ENCODE data around the gene CIPC. TPM values are rescaled to one million over a fixed set of nuclear protein-coding genes. Genes with fewer than 3 reads are reported as not detected.
A peak's percentile ranks its signal among the peaks of the same experiment; 100 is the strongest.

CIPC gene
- total and polyA plus RNA-seq, 9 of the 15 experiments (the other 6 are each of a cell fraction or from before 2014, with no cell fraction given), result 5.0 to 16.9 (median 10.7) TPM

DNA sequence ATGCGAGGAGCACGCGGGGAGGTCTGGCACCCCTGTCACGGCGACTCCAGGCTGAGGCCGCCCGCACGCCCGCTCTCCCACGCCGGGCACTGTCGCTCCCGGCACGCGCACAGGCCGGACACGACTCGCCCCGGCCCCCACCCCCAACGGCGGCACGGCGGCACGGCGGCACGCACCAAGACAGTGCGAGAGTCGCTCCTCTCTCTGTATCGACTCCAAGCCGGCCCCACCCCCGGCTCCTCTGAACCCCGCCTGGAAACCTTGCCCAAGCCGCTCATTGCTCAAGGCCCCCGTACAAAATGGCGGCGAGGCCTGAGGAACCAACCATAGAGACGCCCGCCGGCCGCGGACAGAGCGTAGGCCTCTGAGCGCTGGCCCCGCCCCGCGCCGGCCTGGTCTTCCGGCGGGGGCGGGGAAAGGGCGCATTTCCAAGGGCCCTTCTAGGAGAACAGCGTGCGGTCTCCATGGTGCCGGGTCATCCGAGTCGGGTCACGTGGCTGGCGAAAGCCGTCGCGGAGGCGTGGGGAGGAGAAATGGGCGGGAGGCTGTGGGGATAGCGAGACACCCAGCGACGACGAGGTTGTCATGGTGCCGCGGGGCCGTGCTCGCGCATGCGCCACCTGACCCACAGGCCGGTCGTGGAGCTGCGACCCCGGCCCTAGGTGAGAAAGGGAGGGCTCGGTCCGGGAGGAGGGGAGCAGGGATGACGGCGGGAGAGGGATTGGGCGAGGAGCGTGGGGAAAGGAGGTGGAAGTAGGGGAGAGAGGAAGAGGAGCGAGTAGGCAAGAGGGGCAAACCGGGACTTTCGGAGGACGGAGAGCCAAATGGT is at the start of gene CIPC (continued):
- TF ChIP-seq, protein P1, sequence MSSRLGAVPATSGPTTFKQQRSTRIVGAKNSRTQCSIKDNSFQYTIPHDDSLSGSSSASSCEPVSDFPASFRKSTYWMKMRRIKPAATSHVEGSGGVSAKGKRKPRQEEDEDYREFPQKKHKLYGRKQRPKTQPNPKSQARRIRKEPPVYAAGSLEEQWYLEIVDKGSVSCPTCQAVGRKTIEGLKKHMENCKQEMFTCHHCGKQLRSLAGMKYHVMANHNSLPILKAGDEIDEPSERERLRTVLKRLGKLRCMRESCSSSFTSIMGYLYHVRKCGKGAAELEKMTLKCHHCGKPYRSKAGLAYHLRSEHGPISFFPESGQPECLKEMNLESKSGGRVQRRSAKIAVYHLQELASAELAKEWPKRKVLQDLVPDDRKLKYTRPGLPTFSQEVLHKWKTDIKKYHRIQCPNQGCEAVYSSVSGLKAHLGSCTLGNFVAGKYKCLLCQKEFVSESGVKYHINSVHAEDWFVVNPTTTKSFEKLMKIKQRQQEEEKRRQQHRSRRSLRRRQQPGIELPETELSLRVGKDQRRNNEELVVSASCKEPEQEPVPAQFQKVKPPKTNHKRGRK (tag; IDR thresholded peaks at IDR 0.05), result no peak
- TF ChIP-seq ZNF146 (CRISPR knock-in tag; IDR thresholded peaks at IDR 0.05; ENCODE audit: unreplicated experiment), result no peak
- TF ChIP-seq SIN3A (IDR thresholded peaks at IDR 0.05; ENCODE audit: borderline replicate concordance in 2 of 2, control insufficient read depth in 1 of 2, low read depth in 2 of 2, low read length in 2 of 2), result peak; percentile 43 to 57; a peak in 2 of 4 replicates
- TF ChIP-seq SMC3 (conservative IDR thresholded peaks at IDR 0.05; ENCODE audit: insufficient read depth, low read depth, low read length), result no peak
- peak; percentile 89; the same call in 1 of the 2 replicates for TF ChIP-seq EP400 (IDR thresholded peaks at IDR 0.05)
- TF ChIP-seq, protein P2, sequence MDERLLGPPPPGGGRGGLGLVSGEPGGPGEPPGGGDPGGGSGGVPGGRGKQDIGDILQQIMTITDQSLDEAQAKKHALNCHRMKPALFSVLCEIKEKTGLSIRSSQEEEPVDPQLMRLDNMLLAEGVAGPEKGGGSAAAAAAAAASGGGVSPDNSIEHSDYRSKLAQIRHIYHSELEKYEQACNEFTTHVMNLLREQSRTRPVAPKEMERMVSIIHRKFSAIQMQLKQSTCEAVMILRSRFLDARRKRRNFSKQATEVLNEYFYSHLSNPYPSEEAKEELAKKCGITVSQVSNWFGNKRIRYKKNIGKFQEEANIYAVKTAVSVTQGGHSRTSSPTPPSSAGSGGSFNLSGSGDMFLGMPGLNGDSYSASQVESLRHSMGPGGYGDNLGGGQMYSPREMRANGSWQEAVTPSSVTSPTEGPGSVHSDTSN (CRISPR knock-in tag; IDR thresholded peaks at IDR 0.05; ENCODE audit: low read depth), result no peak
- TF ChIP-seq, protein P2 (tag; conservative IDR thresholded peaks at IDR 0.05; ENCODE audit: low read depth), result no peak
- peak; percentile 73 for TF ChIP-seq BHLHE40 (IDR thresholded peaks at IDR 0.05; ENCODE audit: low read length)
- no peak for TF ChIP-seq HNRNPUL1 (IDR thresholded peaks at IDR 0.05; ENCODE audit: low read length)
- TF ChIP-seq PHF20 (IDR thresholded peaks at IDR 0.05; ENCODE audit: partially characterized antibody), result peak; percentile 47
- no peak for TF ChIP-seq ZNF174 (CRISPR knock-in tag; IDR thresholded peaks at IDR 0.05)
- TF ChIP-seq, protein P3, sequence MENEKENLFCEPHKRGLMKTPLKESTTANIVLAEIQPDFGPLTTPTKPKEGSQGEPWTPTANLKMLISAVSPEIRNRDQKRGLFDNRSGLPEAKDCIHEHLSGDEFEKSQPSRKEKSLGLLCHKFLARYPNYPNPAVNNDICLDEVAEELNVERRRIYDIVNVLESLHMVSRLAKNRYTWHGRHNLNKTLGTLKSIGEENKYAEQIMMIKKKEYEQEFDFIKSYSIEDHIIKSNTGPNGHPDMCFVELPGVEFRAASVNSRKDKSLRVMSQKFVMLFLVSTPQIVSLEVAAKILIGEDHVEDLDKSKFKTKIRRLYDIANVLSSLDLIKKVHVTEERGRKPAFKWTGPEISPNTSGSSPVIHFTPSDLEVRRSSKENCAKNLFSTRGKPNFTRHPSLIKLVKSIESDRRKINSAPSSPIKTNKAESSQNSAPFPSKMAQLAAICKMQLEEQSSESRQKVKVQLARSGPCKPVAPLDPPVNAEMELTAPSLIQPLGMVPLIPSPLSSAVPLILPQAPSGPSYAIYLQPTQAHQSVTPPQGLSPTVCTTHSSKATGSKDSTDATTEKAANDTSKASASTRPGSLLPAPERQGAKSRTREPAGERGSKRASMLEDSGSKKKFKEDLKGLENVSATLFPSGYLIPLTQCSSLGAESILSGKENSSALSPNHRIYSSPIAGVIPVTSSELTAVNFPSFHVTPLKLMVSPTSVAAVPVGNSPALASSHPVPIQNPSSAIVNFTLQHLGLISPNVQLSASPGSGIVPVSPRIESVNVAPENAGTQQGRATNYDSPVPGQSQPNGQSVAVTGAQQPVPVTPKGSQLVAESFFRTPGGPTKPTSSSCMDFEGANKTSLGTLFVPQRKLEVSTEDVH (IDR thresholded peaks at IDR 0.05; ENCODE audit: low read depth, partially characterized antibody), result peak; percentile 75
- peak; percentile 75 for TF ChIP-seq CEBPG (CRISPR knock-in tag; IDR thresholded peaks at IDR 0.05)
- TF ChIP-seq CEBPG (tag; conservative IDR thresholded peaks at IDR 0.05 in 1 of 2, IDR thresholded peaks at IDR 0.05 in 1 of 2), result peak; percentile 63 to 84
- no peak for TF ChIP-seq FOXK1 (CRISPR knock-in tag; IDR thresholded peaks at IDR 0.05; ENCODE audit: borderline replicate concordance)
- TF ChIP-seq, protein P4, sequence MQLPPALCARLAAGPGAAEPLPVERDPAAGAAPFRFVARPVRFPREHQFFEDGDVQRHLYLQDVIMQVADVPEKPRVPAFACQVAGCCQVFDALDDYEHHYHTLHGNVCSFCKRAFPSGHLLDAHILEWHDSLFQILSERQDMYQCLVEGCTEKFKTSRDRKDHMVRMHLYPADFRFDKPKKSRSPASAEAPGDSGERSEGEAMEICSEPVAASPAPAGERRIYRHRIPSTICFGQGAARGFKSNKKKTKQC (CRISPR knock-in tag; IDR thresholded peaks at IDR 0.05), result 0 out of 2 replicates have a peak, but pooled peaks have one; percentile 62
- TF ChIP-seq NR4A1 (CRISPR knock-in tag; IDR thresholded peaks at IDR 0.05), result no peak
- peak; percentile 70; the same call in 1 of the 2 replicates for TF ChIP-seq NR4A1 (tag; IDR thresholded peaks at IDR 0.05)
